Fibroblast of the aortic adventitia (primary cell): ENCODE measurements around the gene SLC37A3. TPM values are rescaled to one million over a fixed set of nuclear protein-coding genes. Genes with fewer than 3 reads are reported as not detected.

ENCODE experiments used
- DNase-seq: peaks from one replicate; pipeline ENCODE4 v3.0.0-alpha.2; 2010; ENCODE audit warnings: low read depth
- H3K4me3 ChIP-seq: 2 replicates; pipeline ENCODE4 v1.5.1; 2011; ENCODE audit warnings: low read depth, mild to moderate bottlenecking, control low read depth, low read length, moderate library complexity
- CTCF ChIP-seq: IDR thresholded peaks from 2 replicates; pipeline ENCODE4 v1.5.1; 2011; ENCODE audit warnings: mild to moderate bottlenecking, low read length, control low read depth, inconsistent platforms; ENCODE audit not compliant: insufficient read depth
- total RNA-seq: library from RNA; depleted of rRNA; stranded (reverse); fragments of >200 nt; gene quantifications from 2 replicates; pipeline ENCODE4 v1.2.3, GENCODE V29; 2012; ENCODE audit warnings: low replicate concordance

The SLC37A3 gene
- total RNA-seq, 1 donor = 62.3 TPM

- TF ChIP-seq CTCF = no peak
- DNase-seq = no peak
- H3K4me3 ChIP-seq = no peak overlapping the region
These were observed 8.9 kb downstream of the SLC37A3 start for GRCh38 chr7:140389445-140389844.

- no peak overlapping the region for H3K4me3 ChIP-seq
- TF ChIP-seq CTCF = no peak
- no peak for DNase-seq
These were observed 13.3 kb downstream of the SLC37A3 start for GRCh38 chr7:140384894-140385545.

- TF ChIP-seq CTCF = no peak
- no peak overlapping the region for H3K4me3 ChIP-seq
- no peak for DNase-seq
These were observed 14.2 kb downstream of the SLC37A3 start for GRCh38 chr7:140383954-140384713.

- TF ChIP-seq CTCF = no peak
- no peak overlapping the region for H3K4me3 ChIP-seq
- no peak for DNase-seq
These were observed 22.2 kb downstream of the SLC37A3 start for GRCh38 chr7:140375892-140376730.

- no peak overlapping the region for H3K4me3 ChIP-seq
- DNase-seq = no peak
- TF ChIP-seq CTCF = no peak
These were observed 23.0 kb downstream of the SLC37A3 start for GRCh38 chr7:140375323-140375722.

GRCh38 chr7:140369294-140369693 is 29.0 kb downstream of the SLC37A3 start:
- DNase-seq = no peak
- TF ChIP-seq CTCF = no peak
- no peak overlapping the region for H3K4me3 ChIP-seq
